NCI-H1930 (cell line): ENCODE measurements around the gene XRRA1.
"Not testable (repeated sequence)": the region's sequence is repeated elsewhere in the genome, so short reads cannot be mapped to it uniquely, and the experiment has no call there.

Experiments
- DNase-seq, 2 experiments: peaks; one replicate each; lab custom pipeline; 2025; lab: John Stamatoyannopoulos, UW

XRRA1 gene

GRCh38 chr11:74896311-74896710, 52.6 kb downstream of the XRRA1 start:
- DNase-seq: no peak

- no peak for DNase-seq
These were observed 53.4 kb downstream of the XRRA1 start for GRCh38 chr11:74895340-74896116.

DNA sequence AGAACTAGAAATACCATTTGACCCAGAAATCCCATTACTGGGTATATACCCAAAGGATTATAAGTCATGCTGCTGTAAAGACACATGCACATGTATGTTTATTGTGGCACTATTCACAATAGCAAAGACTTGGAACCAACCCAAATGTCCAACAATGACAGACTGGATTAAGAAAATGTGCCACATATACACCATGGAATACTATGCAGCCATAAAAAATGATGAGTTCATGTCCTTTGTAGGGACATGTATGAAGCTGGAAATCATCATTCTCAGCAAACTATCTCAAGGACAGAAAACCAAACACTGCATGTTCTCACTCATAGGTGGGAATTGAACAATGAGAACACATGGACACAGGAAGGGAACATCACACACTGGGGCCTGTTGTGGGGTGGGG, 55.9 kb downstream of the XRRA1 start:
- not testable (repeated sequence) for DNase-seq

DNA sequence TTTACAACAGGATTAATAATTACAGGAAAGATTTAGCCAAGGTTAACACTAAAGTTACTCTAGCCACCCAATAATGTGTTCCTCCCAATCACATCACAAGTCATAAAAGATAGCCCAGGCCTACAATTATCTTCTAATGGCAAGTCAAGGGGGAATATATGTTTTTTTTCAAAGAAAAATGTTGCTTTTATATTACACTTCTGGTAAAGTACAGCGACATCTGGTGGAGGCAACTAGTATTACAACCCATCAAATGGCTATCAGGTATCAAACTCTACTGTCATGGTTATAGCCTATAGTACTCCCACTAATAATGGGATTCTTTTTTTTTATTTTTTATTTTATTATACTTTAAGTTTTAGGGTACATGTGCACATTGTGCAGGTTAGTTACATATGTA, 71.8 kb downstream of the XRRA1 start:
- no peak for DNase-seq

DNA sequence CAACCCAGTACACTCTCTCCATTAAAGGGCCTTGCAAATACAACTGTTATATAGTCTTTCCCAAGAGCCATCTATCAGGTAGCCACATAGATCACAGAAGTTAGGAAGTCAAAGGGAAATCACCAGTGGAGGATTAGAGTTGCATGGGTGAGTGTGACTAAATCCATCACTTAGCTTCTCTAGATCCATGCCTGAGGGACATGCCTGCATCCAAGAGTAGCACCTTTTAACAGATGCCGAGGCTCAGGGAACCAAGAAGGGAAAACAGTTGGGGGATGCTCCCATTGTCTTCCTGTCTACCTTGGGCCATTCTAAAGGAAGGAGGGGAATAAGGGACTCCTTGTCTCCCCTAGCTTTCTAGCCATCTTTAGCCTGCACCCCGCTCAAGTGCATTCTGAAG, 77.9 kb downstream of the XRRA1 start:
- no peak for DNase-seq

- no peak for DNase-seq
These were observed 78.4 kb downstream of the XRRA1 start for GRCh38 chr11:74870485-74870884.

DNA sequence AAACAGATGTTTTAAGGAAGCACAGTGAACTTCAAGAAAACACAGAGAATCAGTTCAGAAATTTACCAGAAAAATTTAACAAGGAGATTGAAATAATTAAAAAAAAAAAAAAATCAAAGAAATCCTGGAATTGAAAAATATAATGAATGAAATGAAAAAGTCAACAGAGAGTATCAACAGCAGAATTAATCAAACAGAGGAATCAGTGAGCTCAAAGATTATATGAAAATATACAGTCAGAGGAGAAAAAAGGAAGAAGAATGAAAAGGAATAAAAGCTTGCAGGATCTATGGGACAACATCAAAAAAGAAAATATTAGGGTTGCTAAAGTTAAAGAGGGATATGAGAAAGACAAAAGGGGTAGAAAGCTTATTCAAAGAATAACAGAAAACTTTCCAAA, 82.3 kb downstream of the XRRA1 start:
- no peak for DNase-seq

DNA sequence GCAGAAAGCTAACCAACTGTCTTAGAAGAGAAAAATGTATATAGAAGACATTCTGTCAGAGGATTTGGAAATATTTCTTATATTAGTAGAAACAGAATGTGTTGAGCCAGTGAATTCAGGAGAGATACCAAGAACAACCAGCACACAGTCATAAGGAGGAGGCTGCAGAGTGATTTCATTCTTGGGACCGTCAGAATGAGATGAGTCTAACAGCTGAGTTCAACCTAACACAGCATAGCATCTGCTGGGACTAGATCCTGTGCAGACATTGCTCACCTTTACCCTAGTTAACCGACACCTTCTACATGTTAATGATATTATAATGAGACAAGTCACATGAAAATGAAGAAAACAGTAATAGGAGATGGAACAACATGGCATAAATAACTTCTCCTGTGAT, 85.5 kb downstream of the XRRA1 start:
- DNase-seq: no peak

GRCh38 chr11:74860743-74861142, 88.1 kb downstream of the XRRA1 start:
- DNase-seq: no peak

GRCh38 chr11:74853223-74853622, 95.7 kb downstream of the XRRA1 start:
- DNase-seq: no peak

GRCh38 chr11:74849525-74850391, 99.1 kb downstream of the XRRA1 start:
- no peak for DNase-seq

- no peak for DNase-seq
These were observed 101.0 kb downstream of the XRRA1 start for GRCh38 chr11:74847895-74848294.

DNA sequence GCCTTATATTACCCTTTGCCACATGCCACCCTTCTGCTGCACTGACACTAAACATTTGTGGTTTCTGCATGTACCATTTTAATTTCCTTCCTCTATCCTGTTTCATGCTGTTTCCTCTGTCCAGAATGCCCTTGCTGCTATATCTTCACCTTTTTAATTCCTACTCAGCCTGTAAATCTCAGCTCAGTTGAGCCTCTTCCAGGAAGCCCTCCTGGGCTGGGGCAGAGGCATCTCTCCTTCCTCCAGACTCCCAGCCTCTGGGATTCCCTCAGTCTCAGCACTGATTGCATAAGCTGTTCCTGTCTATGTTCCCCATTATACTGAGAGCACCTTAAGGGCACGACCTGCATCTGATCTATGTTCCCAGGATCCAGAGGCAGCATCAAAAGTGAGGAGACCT, 101.5 kb downstream of the XRRA1 start:
- DNase-seq: no peak

- no peak for DNase-seq
These were observed 102.1 kb downstream of the XRRA1 start for GRCh38 chr11:74846770-74847169.

- DNase-seq: no peak
These were observed 102.8 kb downstream of the XRRA1 start for GRCh38 chr11:74845978-74846517.

DNA sequence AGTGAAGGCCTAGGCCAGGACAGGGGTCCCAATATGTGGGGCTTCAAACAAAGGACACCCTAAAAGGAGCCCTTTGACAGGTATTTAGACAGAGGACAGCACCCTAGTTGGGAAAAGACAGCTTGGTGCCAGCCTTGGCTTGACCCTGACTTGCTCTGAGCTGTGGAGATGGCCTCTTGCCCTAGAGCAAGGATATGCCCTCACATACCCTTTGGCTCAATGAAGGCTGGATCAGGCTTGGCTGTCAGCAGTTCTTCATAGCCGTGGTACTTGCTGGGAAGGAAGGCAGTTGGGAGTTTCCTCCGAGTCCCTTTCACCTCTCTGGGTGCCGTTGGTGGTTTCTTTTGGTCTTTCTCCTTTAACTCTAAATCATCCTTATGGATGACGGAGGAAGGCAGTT, 104.0 kb downstream of the XRRA1 start:
- no peak for DNase-seq

DNA sequence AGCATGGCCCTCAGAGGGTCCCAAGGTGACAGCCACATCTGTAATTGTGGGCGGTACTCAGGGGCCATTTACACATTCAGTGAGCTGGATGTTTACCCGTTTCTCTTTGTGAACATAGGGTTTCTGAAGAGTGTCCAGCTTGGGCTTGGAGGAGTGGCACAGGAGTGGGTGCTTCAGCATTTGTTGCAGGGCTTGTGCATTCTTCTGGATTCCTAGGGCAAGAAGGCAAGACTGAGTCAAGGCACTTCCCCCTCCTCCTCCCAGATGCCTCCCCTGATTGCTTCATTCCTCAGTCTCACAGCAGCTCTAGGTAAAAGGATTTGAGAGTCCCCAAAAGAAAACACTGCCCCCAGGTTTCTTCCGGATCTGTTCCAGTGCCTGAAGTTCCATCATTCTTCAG, 104.8 kb downstream of the XRRA1 start:
- no peak for DNase-seq

DNA sequence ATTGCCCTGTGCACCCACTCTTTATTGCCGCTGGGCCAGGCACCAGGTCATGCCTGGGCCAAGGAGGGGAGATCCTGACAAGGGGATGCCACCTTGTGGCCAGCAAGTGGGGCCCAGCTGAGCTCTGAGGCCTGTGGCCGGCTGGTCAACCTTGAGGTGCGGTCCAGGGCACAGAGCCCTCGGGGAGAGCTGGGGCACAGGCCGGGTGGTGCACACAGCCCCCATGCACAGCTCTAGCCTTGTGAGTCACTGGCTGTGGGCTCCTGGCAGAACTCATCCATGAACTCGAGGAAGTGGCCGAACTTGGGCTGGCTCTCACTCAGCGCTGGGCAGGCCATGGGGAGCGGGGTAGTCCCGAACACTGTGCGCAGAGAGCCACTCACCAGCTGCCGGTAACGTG, 105.9 kb downstream of the XRRA1 start:
- DNase-seq: no peak

- DNase-seq: no peak
These were observed 108.4 kb downstream of the XRRA1 start for GRCh38 chr11:74840486-74840885.

GRCh38 chr11:74839971-74840370, 108.9 kb downstream of the XRRA1 start:
- no peak for DNase-seq

- DNase-seq: no peak
These were observed 109.4 kb downstream of the XRRA1 start for GRCh38 chr11:74839446-74839845.

- no peak for DNase-seq
These were observed 110.7 kb downstream of the XRRA1 start for GRCh38 chr11:74838188-74838587.

DNA sequence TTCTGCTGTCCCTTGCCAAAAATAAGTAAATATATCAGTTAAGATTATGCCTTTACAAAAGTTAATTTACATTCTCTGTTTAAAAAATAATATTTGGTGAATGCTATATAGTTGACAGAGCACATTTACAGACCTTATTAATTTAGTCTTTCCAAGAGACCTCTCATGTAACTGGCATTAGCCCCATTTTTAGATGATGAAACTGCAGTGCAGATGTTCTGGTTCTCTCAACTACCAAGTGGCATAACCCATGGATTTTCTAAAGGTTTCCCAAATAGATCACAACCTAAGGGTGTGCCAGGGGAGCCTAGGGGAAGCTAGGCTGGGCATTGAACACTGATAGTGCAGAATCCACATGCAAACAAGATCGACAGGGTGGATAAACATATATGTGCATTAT, 111.7 kb downstream of the XRRA1 start:
- no peak for DNase-seq
